HG02938 (cell line): ENCODE results near the gene DHRS2.

ENCODE experiments used
- ATAC-seq: cut with Tn5 transposase; IDR thresholded peaks from one replicate; pipeline ENCODE4 v1.9.1; 2021; ENCODE audit warnings: mild to moderate bottlenecking, moderate library complexity; ENCODE audit not compliant: unreplicated experiment

DHRS2 gene

GRCh38 chr14:23612354-23612732 is 23.8 kb upstream of the DHRS2 start:
- no peak for ATAC-seq

- ATAC-seq, result no peak
These were observed 23.4 kb upstream of the DHRS2 start for GRCh38 chr14:23612802-23613201.

- ATAC-seq, result no peak
These were observed 22.7 kb upstream of the DHRS2 start for GRCh38 chr14:23613242-23614070.

GRCh38 chr14:23614395-23614828 is 21.8 kb upstream of the DHRS2 start:
- ATAC-seq, result no peak

GRCh38 chr14:23615856-23616255 is 20.3 kb upstream of the DHRS2 start:
- no peak for ATAC-seq

GRCh38 chr14:23617539-23617938 is 18.6 kb upstream of the DHRS2 start:
- no peak for ATAC-seq

GRCh38 chr14:23618415-23618988 is 17.7 kb upstream of the DHRS2 start:
- no peak for ATAC-seq

- ATAC-seq, result no peak
These were observed 15.9 kb upstream of the DHRS2 start for GRCh38 chr14:23620177-23620702.

GRCh38 chr14:23621204-23621931 is 14.8 kb upstream of the DHRS2 start:
- ATAC-seq, result no peak

GRCh38 chr14:23621932-23622730 is 14.0 kb upstream of the DHRS2 start:
- no peak for ATAC-seq

- no peak for ATAC-seq
These were observed 13.2 kb upstream of the DHRS2 start for GRCh38 chr14:23622990-23623389.

- ATAC-seq, result no peak
These were observed 12.2 kb upstream of the DHRS2 start for GRCh38 chr14:23623962-23624361.

GRCh38 chr14:23624830-23625404 is 11.2 kb upstream of the DHRS2 start:
- ATAC-seq, result no peak

- ATAC-seq, result no peak
These were observed 9.2 kb upstream of the DHRS2 start for GRCh38 chr14:23626946-23627345.

GRCh38 chr14:23627961-23628360 is 8.2 kb upstream of the DHRS2 start:
- ATAC-seq, result no peak

- no peak for ATAC-seq
These were observed 7.0 kb upstream of the DHRS2 start for GRCh38 chr14:23629204-23629603.

- no peak for ATAC-seq
These were observed 6.2 kb upstream of the DHRS2 start for GRCh38 chr14:23629832-23630396.

GRCh38 chr14:23630687-23631086 is 5.5 kb upstream of the DHRS2 start:
- ATAC-seq, result no peak

GRCh38 chr14:23631234-23631633 is 4.9 kb upstream of the DHRS2 start:
- ATAC-seq, result no peak
